ENCODE results near the gene PLSCR5.

Gene PLSCR5

DNA sequence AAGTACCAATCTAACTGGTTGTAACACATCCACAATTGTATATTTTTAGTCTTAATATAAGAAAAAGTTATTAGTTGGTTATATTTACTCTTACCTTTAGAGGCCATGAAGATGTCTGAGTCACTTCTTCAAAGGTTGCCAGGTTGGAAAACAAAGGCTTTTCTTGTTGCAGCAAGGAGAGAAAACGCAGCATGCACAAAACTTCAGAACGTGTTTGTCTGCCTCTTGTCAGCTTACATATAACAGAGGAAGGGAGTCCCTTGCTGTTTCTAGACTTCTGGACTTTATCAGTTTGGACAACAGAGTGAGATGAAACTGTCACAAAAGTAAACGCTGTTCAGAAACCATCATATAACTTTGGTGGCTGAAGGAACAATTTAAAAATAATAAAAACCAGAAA, at the start of gene PLSCR5:
PLSCR5 (minus strand) TSS at position 241 of the 400 bp plus-strand sequence; CDS start at position 107, 134 bp downstream.
- DNase-seq (ENCODE audit: low read depth in 2 of 2): no peak

- DNase-seq (ENCODE audit: low read depth in 2 of 2): no peak
Observed at GRCh38 chr3:146653978-146654377, 48.8 kb upstream of the PLSCR5 start.

DNA sequence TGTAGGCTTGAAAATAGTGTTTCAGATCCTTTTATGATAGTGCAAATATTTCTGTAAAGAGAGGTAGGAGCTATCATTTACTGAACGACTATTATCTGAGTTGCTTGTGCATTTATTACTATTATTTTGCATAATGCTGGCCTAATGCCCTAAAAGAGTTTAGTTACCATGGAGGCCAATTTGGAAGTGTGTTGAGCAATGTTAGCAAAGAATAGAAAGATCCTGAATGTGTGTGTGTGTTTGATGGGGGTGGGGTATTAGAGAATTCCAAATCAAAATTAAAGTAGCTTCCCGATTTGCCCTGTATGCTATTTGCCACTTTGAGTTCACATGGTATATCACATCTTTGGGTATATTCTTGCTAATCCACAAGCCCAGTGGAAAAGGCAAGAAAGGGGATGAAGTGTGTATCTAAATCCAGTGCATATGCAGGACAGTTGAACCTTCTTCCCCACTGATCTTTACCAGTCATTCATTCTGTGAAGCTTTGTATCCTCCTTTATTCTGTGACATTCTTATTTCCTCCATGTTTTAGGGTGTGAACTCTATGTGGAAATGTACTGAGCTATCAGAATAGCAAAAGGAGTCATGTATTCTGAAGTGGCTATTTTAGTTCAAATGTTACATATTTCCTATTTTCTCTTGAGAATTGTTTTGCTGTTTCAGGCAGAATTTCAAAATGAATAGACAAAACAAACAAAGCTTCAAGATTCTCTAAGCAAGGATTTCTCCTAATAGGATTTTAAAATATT, 45.7 kb upstream of the PLSCR5 start:
- DNase-seq (ENCODE audit: low read depth in 2 of 2): no peak

GRCh38 chr3:146646261-146646660, 41.1 kb upstream of the PLSCR5 start:
- no peak for DNase-seq (ENCODE audit: low read depth in 2 of 2)

DNA sequence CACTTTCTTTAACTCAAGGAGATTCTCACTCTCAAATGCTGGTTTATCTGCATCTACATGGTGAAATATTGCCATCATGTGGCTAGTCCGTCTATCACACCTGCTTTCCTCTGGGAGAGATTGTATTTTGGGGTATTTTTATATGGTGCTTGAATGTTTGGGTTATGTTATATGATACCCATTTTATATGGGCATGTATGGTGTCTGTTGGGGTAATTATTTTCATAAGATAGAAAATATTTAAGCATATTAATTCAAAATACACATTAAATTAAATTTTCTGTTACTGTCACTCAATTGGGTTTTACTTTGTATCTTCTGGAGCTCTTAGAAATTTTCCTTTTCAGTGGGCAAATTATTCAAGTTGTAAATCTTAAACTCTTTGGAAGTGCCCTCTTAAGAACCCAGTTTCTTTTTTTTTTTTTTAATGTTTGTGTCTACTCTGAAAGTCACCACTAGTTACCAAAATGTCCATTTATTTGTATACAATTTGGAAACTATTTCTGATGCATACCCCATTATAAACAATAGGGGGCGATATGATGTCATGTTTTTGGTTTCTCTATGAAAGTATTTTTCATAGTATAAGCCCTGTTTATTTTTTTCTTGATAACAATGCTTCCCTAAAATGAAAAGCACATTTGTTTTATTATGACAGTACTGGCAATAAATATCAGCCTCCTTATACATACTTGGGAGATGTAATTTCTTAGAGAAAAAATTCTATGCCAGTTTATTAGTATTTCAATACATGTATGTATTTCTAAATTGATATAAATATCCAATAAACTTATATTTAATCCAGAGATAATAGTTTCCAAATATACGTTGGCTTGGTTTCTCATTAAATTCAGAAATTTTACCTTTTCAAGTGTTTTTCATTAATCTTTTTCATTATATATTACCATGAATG, 36.1 kb upstream of the PLSCR5 start:
- DNase-seq (ENCODE audit: low read depth in 2 of 2): peak; percentile 17 to 19

DNA sequence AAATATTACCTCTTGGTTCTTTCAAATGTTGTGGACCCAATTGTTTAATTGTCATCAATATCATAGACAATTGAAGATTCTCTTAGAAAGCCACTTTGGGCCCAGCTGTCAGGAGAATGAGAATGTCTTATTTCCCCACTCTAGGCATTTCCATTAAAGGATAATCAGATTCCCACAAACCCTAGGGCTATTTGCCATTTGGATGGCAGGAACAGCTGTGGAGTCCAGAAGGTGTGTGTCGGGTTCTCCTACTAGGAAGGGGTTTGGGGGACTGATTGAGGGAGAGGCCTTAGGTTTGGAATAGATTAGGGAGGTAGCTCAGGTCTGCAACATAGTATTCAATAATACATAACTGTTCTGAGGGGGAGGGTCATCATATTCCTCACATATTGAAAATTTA, 35.2 kb upstream of the PLSCR5 start:
- DNase-seq (ENCODE audit: low read depth in 2 of 2): no peak

DNA sequence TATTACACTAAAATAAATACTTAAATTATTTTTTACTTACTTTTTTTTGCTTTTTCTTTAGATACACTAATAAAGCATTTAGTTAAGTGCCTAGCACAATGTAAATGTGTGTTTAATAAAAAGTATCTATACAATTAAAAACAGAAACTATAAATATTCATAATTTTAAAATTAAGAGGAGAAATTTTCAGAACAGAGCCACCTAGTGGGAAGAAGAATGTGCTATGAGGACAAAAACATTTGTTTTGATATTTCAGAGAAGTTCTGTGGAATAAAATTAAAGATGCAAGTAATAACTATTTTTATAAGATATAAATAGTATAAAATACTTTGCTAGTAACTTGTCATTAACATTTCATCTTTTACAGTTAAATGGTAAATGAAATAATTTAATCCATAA, 33.6 kb upstream of the PLSCR5 start:
- DNase-seq (ENCODE audit: low read depth in 2 of 2): no peak

- DNase-seq (ENCODE audit: low read depth in 2 of 2): no peak
Observed at GRCh38 chr3:146637871-146638270, 32.7 kb upstream of the PLSCR5 start.

GRCh38 chr3:146636881-146637280, 31.7 kb upstream of the PLSCR5 start:
- DNase-seq (ENCODE audit: low read depth in 2 of 2): no peak

DNA sequence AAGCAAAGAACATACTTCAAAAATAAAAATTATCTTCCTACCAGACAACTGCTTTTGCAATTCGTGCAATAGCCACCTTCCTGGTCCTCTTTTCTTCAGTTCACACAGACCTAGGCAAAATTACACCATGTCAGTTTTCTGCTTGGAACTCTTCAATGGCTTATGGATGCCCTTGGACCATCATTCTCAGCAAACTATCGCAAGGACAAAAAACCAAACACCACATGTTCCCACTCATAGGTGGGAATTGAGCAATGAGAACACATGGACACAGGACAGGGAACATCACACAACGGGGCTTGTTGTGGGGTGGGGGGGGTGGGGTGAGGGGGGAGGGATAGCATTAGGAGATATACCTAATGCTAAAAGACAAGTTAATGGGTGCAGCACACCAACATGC, 29.2 kb upstream of the PLSCR5 start:
- DNase-seq (ENCODE audit: low read depth in 2 of 2): no peak

GRCh38 chr3:146628671-146629070, 23.5 kb upstream of the PLSCR5 start:
- no peak for DNase-seq (ENCODE audit: low read depth in 2 of 2)

- no peak for DNase-seq (ENCODE audit: low read depth in 2 of 2)
Observed at GRCh38 chr3:146626403-146627122, 21.4 kb upstream of the PLSCR5 start.

GRCh38 chr3:146625186-146625775, 20.1 kb upstream of the PLSCR5 start:
- DNase-seq (ENCODE audit: low read depth in 2 of 2): no peak

GRCh38 chr3:146621723-146622122, 16.6 kb upstream of the PLSCR5 start:
- no peak for DNase-seq (ENCODE audit: low read depth in 2 of 2)

DNA sequence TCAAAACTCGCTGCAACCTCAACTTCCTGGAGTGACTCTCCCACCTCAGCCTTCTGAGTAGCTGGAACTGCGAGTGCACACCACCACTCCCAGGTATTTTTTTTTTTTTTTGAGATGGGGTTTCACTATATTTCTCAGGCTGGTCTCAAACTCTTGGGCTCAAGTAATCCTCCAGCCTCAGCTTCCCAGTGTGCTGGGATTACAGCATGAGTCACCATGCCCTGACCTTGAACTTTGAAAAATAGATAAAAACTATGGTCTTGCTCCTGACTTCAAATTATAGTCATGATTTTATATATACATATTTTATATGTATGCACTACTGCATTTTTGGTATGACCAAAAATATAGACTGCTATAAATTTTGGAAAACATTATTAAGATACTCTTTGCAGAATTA, 6.9 kb upstream of the PLSCR5 start:
- no peak for DNase-seq (ENCODE audit: low read depth in 2 of 2)

DNA sequence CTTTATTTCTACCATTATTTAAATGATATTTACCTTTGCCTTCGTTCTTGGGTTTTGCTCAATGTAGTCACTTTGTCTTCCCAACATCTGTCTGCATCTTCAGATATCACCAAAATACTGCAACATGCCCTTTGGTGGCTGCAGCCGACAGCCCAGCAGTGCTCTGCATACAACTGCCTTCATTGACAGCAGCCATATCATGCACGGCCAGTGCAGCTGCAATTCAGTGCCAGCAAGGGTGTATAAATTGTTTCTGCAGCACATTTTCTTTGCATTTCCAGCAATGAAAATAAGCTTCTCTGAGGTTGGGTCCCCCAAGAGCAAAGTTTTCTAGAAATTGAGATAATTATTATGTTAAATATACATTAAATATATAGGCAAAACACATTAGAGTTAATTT, 6.0 kb upstream of the PLSCR5 start:
- no peak for DNase-seq (ENCODE audit: low read depth in 2 of 2)

DNA sequence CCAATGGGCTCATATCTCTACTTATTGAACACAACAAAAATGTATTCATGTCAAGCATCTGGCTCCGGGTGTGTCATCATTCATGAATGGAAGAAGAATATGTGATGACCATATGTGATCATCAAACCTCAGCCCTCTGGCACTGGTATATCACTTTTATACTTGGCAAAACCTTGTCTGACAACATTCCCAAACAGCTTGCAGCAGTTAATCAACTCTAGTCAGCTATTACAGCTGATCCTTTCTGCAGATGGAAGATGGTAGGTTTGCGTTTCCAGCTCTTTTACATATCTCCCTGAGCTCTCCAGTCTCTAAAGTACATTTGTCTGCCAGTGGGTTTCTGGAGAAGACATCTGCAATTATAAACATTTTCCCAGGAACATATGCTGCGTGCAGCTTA, 6.6 kb downstream of the PLSCR5 start:
- DNase-seq (ENCODE audit: low read depth in 2 of 2): peak; percentile 21 to 25

DNA sequence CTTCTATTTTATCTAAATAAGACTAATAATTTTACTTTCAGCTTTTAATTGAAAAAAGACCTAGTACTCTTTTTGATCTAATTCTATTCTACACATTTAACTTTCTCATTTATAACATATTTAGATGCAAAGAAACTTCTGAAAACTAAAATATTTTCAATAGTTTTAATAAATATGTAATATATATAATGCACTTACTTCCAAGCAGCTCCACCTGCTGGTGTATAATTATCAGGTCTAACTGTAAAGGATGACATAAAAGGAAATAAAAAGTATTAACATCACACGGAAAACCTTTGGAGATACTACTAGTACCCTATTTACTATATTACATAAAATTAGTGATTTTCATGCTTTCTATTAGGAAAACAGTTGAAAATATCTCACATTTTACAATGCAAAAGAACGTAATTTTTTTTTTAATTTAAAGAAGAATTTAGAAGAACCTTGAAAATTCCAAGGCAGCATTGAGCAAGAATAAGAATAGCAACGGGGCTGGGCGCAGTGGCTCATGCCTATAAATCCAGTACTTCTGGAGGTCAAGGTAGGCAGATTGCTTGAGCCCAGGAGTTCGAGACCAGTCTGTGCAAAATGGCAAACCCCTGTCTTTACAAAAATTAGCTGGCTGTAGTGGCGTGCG, 10.2 kb downstream of the PLSCR5 start:
- DNase-seq (ENCODE audit: low read depth in 2 of 2): no peak

- no peak for DNase-seq (ENCODE audit: low read depth in 2 of 2)
Observed at GRCh38 chr3:146593776-146594175, 11.4 kb downstream of the PLSCR5 start.

- DNase-seq (ENCODE audit: low read depth in 2 of 2): peak; percentile 35 to 36
Observed at GRCh38 chr3:146590521-146590920, 14.6 kb downstream of the PLSCR5 start.

GRCh38 chr3:146589899-146590508, 15.1 kb downstream of the PLSCR5 start:
- DNase-seq (ENCODE audit: low read depth in 2 of 2): peak in 1 of 2 experiments; percentile 11

Data from fibroblast of skin of left biceps (primary cell).